Keratinocyte (primary cell): ENCODE results near the gene SPINT1. TPM values are rescaled to one million over a fixed set of nuclear protein-coding genes. Genes with fewer than 3 reads are reported as not detected.

ENCODE experiments used
- DNase-seq: peaks from one replicate; pipeline ENCODE4 v3.0.0-alpha.2; 2011; ENCODE audit warnings: low read depth, missing footprints, low spot score
- FAIRE-seq: peaks from 2 replicates; lab custom pipeline; 2011; peaks lifted over from hg19 to GRCh38; lab: Jason Lieb, UNC
- H2AFZ ChIP-seq: 2 replicates; pipeline ENCODE4 v1.6.0; 2012; ENCODE audit warnings: low read length, control low read depth, inconsistent platforms; ENCODE audit not compliant: control insufficient read depth
- H3K27ac ChIP-seq: 2 replicates; pipeline ENCODE4 v1.5.1; 2011; ENCODE audit warnings: low read length; ENCODE audit not compliant: control insufficient read depth, insufficient read depth
- H3K27me3 ChIP-seq: 3 replicates; pipeline ENCODE4 v1.6.0; 2011; ENCODE audit warnings: low read length; ENCODE audit not compliant: control insufficient read depth, insufficient read depth; ENCODE audit errors: extremely low read depth
- H3K36me3 ChIP-seq, 2 experiments: 2 replicates in 1 of 2; 3 replicates in 1 of 2; pipeline ENCODE4 v1.5.1; 2011; ENCODE audit warnings: low read length in 2 of 2, mild to moderate bottlenecking in 1 of 2; ENCODE audit not compliant: control insufficient read depth in 2 of 2, insufficient read depth in 2 of 2; ENCODE audit errors: extremely low read depth in 1 of 2
- H3K4me1 ChIP-seq: 3 replicates; pipeline ENCODE4 v1.5.1; 2011; ENCODE audit warnings: low read length; ENCODE audit not compliant: control insufficient read depth, insufficient read depth; ENCODE audit errors: extremely low read depth
- H3K4me2 ChIP-seq: 3 replicates; pipeline ENCODE4 v1.6.0; 2011; ENCODE audit warnings: low read depth, low read length; ENCODE audit not compliant: control insufficient read depth, insufficient read depth; ENCODE audit errors: extremely low read depth
- H3K4me3 ChIP-seq, 3 experiments: fragments of 200-600 bp in 1 of 3; sonication (generic) in 1 of 3; 2 replicates in 2 of 3; 3 replicates in 1 of 3; pipeline ENCODE4 v1.5.1; 2011 to 2016; ENCODE audit warnings: low read length in 3 of 3, mild to moderate bottlenecking in 3 of 3, control low read depth in 2 of 3, inconsistent platforms in 1 of 3, low read depth in 1 of 3, mixed read lengths in 1 of 3, mixed run types in 1 of 3, moderate library complexity in 1 of 3; ENCODE audit not compliant: control insufficient read depth in 2 of 3, insufficient read depth in 2 of 3; ENCODE audit errors: extremely low read depth in 1 of 3
- H3K79me2 ChIP-seq: 2 replicates; pipeline ENCODE4 v1.6.0; 2012; ENCODE audit warnings: low read length; ENCODE audit not compliant: control insufficient read depth, insufficient read depth
- H3K9ac ChIP-seq: 3 replicates; pipeline ENCODE4 v1.6.0; 2011; ENCODE audit warnings: low read length; ENCODE audit not compliant: control insufficient read depth, insufficient read depth; ENCODE audit errors: extremely low read depth
- H3K9me1 ChIP-seq: 3 replicates; pipeline ENCODE4 v1.6.0; 2011; ENCODE audit warnings: low read length; ENCODE audit not compliant: control insufficient read depth, insufficient read depth; ENCODE audit errors: extremely low read depth
- H3K9me3 ChIP-seq: 2 replicates; pipeline ENCODE4 v1.5.1; 2012; ENCODE audit warnings: low read depth, low read length; ENCODE audit not compliant: control insufficient read depth
- H4K20me1 ChIP-seq: 3 replicates; pipeline ENCODE4 v1.6.0; 2011; ENCODE audit warnings: low read length; ENCODE audit not compliant: control insufficient read depth, insufficient read depth; ENCODE audit errors: extremely low read depth
- EZH2 ChIP-seq: IDR thresholded peaks from one replicate; pipeline ENCODE4 v1.6.1; 2012; ENCODE audit warnings: inconsistent platforms, mild to moderate bottlenecking, low read length, moderate library complexity
- dilution Hi-C: fragments of 300-500 bp; cut with MboI; formaldehyde crosslinking; loops from one replicate; pipeline ENCODE4 v1.7.0; 2020; ENCODE audit warnings: low sequenced_read_pairs; ENCODE audit not compliant: extremely low pct_ligation_motif_present
- polyA plus RNA-seq, 5 experiments: library from polyadenylated mRNA; depleted of rRNA in 3 of 5; stranded (reverse) in 3 of 5; stranded (forward) in 1 of 5; unstranded in 1 of 5; fragments of >200 nt; gene quantifications; 1 replicate in 1 of 5; 2 replicates in 3 of 5; 3 replicates in 1 of 5; pipeline versions ENCODE4 v1.2.1 to v1.2.3, GENCODE V29; 2011 to 2012; ENCODE audit warnings: missing spikeins in 2 of 5, low read depth in 1 of 5, low replicate concordance in 1 of 5
- TF ChIP-seq, protein P1 (sequence below), 3 experiments: IDR thresholded peaks in 1 of 3; conservative IDR thresholded peaks in 1 of 3; optimal IDR thresholded peaks in 1 of 3; 2 replicates in 2 of 3; 3 replicates in 1 of 3; pipeline versions ENCODE3 to v1.5.1; 2011; ENCODE audit warnings: low read length in 3 of 3, mild to moderate bottlenecking in 3 of 3, moderate library complexity in 2 of 3, control low read depth in 1 of 3, inconsistent platforms in 1 of 3; ENCODE audit not compliant: insufficient read depth in 2 of 3; ENCODE audit errors: extremely low read depth in 1 of 3

SPINT1 gene
- polyA plus RNA-seq, 1 donor (not counting 4 experiments of a cell fraction or from before 2014, with no cell fraction given): 40.9 TPM

DNA sequence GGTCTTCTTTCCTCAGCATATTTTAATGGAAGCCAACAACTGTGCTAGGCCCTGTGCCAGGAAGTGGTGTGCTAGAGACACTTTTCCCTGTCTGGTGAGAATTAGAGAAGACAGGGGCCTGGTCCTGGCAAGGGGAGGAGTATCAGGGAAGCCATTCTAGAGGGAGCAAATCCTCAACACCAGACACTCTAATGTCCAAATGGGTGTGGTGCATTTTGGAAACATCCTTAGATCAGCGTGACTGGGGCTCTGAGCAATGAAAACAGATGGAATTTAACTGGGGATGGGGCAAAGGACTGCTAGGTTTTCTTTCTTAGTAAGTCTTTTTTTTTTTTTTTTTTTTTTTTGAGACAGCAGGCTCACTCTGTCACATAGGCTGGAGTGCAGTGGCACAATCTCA lies 42.7 kb downstream of the SPINT1 start:
- dilution Hi-C loops: loop anchor here (10.0 kb wide), 1 partner anchor 102 kb away; no protein-coding TSS in a partner anchor

DNA sequence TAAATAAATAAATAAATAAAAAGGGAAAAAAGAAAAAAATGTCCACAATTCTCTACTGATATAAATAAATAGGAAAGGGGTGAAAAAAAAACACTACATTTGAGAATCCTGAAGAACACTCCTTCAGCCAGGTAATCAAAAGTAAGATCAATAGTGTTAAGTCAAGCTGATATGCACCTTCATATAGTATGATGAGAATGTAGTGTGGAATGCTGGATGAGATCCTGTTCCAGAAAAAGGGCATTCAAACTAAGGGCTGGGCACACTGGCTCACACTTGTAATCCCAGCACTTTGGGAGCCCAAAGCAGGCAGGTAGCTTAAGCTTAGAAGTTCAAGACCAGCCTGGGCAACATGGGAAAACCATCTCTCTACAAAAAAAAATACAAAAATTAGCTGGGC lies 45.3 kb downstream of the SPINT1 start:
- no peak overlapping the region for H3K27ac ChIP-seq
- no peak for TF ChIP-seq EZH2
- TF ChIP-seq, protein P1, sequence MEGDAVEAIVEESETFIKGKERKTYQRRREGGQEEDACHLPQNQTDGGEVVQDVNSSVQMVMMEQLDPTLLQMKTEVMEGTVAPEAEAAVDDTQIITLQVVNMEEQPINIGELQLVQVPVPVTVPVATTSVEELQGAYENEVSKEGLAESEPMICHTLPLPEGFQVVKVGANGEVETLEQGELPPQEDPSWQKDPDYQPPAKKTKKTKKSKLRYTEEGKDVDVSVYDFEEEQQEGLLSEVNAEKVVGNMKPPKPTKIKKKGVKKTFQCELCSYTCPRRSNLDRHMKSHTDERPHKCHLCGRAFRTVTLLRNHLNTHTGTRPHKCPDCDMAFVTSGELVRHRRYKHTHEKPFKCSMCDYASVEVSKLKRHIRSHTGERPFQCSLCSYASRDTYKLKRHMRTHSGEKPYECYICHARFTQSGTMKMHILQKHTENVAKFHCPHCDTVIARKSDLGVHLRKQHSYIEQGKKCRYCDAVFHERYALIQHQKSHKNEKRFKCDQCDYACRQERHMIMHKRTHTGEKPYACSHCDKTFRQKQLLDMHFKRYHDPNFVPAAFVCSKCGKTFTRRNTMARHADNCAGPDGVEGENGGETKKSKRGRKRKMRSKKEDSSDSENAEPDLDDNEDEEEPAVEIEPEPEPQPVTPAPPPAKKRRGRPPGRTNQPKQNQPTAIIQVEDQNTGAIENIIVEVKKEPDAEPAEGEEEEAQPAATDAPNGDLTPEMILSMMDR (optimal IDR thresholded peaks at IDR 0.05 in 1 of 3, IDR thresholded peaks at IDR 0.05 in 1 of 3, conservative IDR thresholded peaks at IDR 0.05 in 1 of 3; ENCODE audit: extremely low read depth in 1 of 3, insufficient read depth in 2 of 3, low read length in 3 of 3): no peak
- dilution Hi-C loops: loop anchor here (10.0 kb wide), 1 partner anchor 104 kb away; no protein-coding TSS in a partner anchor
- H3K36me3 ChIP-seq: no peaks in the 10 kb centered on the region
- H3K9me3 ChIP-seq: no peaks in the 10 kb centered on the region
- H3K4me1 ChIP-seq: peaks cover 8% of the 10 kb centered on the region
- H3K27me3 ChIP-seq: no peaks in the 10 kb centered on the region
- H3K9me1 ChIP-seq: no peaks in the 10 kb centered on the region
- DNase-seq: no peak
- H3K4me2 ChIP-seq: no peak overlapping the region
- H3K9ac ChIP-seq: no peak overlapping the region
- FAIRE-seq: no peak
- H3K79me2 ChIP-seq: no peaks in the 10 kb centered on the region
- H2AFZ ChIP-seq: no peak overlapping the region
- H4K20me1 ChIP-seq: no peaks in the 10 kb centered on the region
- H3K4me3 ChIP-seq: no peak overlapping the region

More for the DNA sequence above, 42.7 kb downstream of the SPINT1 start:
- no peaks in the 10 kb centered on the region for H3K9me3 ChIP-seq
- H3K27ac ChIP-seq: no peak overlapping the region
- no peak overlapping the region for H2AFZ ChIP-seq
- no peak overlapping the region for H3K4me3 ChIP-seq
- TF ChIP-seq, protein P1 (optimal IDR thresholded peaks at IDR 0.05 in 1 of 3, IDR thresholded peaks at IDR 0.05 in 1 of 3, conservative IDR thresholded peaks at IDR 0.05 in 1 of 3; ENCODE audit: extremely low read depth in 1 of 3, insufficient read depth in 2 of 3, low read length in 3 of 3): no peak
- no peak for TF ChIP-seq EZH2
- FAIRE-seq: no peak
- no peaks in the 10 kb centered on the region for H4K20me1 ChIP-seq
- H3K4me2 ChIP-seq: no peak overlapping the region
- H3K9ac ChIP-seq: no peak overlapping the region
- no peaks in the 10 kb centered on the region for H3K4me1 ChIP-seq
- no peaks in the 10 kb centered on the region for H3K36me3 ChIP-seq
- H3K79me2 ChIP-seq: no peaks in the 10 kb centered on the region
- no peaks in the 10 kb centered on the region for H3K27me3 ChIP-seq
- DNase-seq: no peak
- H3K9me1 ChIP-seq: no peaks in the 10 kb centered on the region
